Measurements from ENCODE around the gene ATP9B.

Gene ATP9B, protein sequence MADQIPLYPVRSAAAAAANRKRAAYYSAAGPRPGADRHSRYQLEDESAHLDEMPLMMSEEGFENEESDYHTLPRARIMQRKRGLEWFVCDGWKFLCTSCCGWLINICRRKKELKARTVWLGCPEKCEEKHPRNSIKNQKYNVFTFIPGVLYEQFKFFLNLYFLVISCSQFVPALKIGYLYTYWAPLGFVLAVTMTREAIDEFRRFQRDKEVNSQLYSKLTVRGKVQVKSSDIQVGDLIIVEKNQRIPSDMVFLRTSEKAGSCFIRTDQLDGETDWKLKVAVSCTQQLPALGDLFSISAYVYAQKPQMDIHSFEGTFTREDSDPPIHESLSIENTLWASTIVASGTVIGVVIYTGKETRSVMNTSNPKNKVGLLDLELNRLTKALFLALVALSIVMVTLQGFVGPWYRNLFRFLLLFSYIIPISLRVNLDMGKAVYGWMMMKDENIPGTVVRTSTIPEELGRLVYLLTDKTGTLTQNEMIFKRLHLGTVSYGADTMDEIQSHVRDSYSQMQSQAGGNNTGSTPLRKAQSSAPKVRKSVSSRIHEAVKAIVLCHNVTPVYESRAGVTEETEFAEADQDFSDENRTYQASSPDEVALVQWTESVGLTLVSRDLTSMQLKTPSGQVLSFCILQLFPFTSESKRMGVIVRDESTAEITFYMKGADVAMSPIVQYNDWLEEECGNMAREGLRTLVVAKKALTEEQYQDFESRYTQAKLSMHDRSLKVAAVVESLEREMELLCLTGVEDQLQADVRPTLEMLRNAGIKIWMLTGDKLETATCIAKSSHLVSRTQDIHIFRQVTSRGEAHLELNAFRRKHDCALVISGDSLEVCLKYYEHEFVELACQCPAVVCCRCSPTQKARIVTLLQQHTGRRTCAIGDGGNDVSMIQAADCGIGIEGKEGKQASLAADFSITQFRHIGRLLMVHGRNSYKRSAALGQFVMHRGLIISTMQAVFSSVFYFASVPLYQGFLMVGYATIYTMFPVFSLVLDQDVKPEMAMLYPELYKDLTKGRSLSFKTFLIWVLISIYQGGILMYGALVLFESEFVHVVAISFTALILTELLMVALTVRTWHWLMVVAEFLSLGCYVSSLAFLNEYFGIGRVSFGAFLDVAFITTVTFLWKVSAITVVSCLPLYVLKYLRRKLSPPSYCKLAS

DNA sequence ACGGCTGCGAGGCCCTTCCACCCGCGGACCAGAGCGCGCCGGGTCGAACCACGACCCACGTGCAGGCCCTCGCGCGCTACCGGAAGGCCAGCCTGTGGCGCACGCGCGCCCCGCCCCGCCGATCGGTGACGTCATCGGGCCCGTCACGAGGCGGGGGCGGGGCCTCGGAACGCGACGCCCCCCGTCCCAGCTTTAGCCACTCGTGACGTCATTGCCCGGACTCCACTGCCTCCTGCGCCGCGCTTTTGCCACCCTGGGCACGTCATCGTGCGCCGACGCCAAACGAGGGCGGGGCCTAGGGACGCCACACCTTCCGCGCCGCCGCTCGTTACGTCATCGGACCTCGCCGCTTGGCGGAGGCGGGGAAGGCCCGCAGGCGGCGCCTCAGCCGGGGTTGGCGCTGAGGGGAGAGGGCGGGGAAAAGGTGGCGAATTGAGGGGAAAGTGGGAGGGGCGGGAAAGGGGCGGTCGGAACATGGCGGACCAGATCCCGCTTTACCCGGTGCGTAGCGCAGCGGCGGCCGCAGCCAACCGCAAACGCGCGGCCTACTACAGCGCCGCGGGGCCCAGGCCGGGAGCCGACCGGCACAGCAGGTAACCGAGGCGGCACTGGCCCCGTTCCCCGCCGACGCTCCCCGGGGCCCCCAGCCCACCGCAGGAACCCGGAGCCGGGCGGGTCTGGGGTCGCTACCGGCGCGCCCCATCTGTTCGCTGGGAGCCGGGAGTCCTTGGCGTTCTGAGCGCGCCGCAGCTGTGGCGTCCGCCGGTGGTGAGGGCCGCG lies at the start of gene ATP9B:
Gene ATP9B (plus strand): TSS at position 458 of the 780 bp plus-strand sequence. CDS start 17 bp downstream, at position 475.
- DNase-seq (ENCODE audit: low read depth in 2 of 2), result peak; percentile 95 to 96

DNA sequence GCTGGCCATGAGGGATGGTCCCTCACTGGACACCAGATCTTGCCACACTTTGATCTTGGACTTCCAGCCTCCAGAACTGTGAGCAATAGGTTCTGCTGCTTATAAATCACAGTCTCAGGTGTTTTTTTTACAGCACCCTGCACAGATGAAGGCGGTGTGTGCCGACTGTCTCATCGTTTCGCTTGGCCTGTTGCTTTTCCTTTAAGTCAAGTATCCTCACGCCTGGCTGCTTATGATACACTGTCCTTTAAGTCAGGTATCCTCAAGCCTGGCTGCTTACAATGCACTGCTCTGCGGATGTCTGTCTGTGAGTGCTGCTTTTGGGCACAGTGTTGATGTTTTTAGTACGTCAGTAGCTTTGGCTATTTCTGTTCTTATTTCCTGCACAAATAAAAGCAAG lies 49.3 kb upstream of the ATP9B start:
- DNase-seq (ENCODE audit: low read depth in 2 of 2), result no peak

DNA sequence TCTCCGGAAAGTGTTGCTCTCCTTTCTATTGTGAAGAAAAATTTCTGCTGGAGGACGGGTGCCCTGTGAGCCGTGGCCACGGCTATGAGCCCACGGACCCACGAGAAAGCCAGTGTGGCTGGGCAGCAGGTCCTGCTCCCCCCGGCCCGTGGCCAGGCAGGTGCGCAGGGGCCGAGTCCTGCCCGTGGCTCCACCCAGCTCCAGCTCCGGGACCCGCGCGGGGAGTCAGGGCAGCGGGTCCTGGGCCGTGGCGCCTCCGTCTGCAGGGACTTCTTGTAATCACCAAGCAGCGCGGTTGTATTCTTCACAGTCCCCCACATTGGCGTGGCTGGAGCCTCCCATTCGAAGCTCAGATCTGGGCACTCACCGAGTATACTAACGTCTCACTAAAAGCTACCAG lies 46.6 kb upstream of the ATP9B start:
- no peak for DNase-seq (ENCODE audit: low read depth in 2 of 2)

DNA sequence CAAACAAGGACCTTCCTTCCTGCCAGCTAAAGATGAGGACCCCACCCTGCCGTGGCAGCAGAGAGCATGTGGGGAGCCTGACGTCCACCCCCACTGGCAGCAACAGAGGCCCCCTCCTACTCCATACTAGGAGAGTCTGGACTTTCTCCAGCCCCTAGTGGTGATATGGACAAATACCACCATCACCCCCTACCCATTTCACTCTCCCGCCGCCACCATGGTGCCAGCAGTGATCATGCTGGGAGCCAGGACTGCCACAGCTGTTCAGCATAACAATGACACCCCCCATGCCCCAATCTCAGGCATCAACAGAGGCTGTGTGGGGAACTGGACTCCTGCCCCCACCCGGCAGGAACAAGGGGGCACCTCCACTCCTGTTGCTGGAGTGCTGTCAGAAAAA lies 42.7 kb upstream of the ATP9B start:
- no peak for DNase-seq (ENCODE audit: low read depth in 2 of 2)

DNA sequence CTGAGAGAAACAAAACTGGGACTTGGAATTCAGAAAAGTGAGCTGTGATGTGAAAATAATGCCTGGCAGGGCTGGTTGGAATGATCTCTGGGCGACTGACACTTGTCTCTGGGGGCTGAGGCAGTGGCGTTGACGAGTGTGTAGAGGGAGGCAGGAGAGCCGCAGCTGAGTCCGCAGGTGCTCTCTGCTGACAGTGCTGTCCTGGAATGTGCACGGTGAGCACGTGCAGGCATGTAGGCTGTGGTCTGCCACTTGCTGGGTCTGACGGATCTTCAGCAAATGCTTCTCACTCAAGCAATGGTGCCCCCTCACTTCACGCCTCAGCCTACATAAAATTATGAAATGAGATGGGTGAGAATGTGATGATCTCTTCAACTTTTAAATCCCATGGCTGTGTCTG lies 38.5 kb upstream of the ATP9B start:
- no peak for DNase-seq (ENCODE audit: low read depth in 2 of 2)

DNA sequence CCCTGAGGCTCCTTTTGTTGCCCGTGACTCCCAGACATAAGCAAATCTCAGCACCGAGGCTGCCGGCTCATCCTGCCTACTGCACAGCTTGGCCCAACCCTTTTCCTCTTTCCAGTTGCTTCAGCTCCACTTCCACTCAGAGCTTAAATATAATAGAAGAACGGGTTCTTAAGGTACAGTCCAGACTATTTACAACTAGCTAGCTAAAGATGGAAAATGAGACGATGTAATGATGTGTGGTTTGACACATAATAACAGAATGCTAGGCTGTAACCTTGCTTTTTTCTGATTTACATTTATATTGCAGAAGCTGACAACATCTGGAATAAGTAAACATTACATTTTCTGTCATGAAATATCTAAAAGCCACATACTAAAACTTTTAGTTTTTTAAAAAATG lies 26.9 kb upstream of the ATP9B start:
- DNase-seq (ENCODE audit: low read depth in 2 of 2), result no peak

DNA sequence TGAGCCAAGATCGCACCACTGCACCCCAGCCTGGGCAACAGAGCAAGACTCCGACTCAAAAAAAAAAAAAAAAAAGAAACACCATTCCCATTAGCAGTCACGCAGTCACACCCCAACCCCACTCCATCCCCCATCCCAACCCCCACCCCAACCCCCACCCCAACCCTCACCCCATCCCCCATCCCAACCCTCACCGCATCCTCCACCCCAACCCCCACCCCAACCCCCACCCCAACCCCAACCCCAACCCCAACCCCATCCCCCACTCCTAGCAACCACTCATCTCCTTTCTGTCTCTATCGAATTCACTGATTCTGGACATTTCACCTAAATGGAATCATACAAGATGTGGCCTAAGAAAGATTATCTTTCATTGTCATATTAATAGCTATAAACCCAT lies 25.9 kb upstream of the ATP9B start:
- no peak for DNase-seq (ENCODE audit: low read depth in 2 of 2)

DNA sequence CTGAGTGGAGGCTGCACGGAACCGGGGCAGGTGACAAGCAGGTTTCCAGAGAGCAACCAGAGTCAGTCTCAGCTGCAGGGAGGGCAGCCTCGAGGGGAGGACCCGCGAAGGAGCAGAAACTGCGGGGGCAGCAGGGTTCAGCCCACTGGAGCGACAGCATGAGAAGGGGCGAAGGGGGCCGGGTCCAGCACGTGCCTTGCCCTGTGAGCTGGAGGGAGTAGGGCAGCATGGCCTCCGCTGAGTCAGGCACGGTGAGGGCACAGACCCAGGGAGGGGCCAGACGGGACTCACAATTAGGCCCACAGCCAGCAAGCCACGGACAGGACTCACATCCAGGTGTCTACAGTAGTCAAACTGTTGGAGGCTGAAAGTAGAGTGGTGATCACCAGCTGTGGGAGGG lies 22.7 kb upstream of the ATP9B start:
- no peak for DNase-seq (ENCODE audit: low read depth in 2 of 2)

DNA sequence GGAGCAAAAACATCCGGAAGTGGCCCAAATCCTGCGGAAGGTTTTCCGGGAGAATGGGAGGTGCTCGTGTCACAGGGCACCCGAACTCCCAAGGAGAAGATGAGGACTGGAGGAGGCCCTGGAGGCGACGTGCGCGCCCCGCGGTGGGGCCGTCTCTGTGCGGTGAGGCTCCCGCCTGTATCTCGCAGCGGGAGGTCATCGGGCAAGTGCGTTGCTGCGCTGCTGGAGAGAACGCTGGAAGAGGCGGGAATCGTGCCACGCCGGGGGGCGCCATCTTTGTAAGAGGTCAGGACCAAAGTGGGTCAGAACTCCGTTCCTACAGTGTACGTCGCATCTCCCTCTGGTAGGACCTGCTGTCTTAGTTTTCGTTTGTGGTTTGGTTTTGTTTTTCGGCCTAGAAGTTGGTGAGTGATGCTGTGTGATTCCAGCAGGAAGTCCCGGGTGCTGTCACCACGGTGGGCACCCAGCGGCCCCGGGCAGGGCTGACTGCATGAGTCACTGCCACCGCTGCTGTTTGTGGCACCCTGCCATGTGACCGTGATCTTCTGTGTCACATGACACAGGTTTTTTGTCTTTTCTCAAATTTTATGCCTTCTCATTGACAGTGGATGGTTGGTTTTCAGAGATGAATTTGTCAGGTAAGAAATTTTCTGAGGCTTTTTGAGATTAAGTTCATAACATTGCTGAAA lies 21.5 kb upstream of the ATP9B start:
- DNase-seq (ENCODE audit: low read depth in 2 of 2), result no peak

DNA sequence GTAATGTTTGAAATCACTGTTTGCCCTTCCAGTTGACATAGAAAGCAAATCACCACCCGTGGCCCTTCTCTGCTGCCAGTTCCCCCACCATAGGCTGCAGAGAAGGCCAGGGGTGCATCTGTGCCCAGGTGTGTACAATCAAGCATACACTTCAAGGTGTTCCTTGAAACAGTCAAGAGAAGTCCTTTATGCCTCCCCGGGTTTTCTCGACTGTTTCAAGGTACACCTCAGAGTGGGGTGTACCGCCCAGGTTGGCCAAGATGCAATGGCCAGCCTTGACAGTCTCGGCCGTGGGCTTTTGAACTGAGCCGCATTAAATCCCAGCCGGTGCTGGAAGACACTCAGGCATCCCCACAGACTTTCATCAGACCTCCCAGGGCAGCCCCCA lies 21.0 kb upstream of the ATP9B start:
- DNase-seq (ENCODE audit: low read depth in 2 of 2), result no peak

DNA sequence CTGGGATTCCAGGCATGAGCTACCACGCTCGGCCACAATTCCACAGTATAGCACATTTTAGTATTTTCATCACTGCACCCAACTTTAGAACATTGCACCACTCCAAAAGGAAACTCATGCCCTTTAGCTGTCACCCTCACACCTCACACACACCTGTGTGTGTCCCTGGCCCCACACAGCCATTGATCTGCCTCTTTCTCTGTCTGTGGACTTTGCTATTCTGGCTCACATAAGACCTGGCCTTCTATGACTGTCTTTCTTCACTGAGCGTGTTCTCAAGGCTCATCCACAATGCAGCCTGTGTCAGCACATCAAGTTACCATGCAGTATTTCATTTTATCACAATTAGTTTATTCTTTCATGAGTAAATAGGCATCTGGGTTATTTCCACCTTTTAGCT lies 19.7 kb upstream of the ATP9B start:
- no peak for DNase-seq (ENCODE audit: low read depth in 2 of 2)

DNA sequence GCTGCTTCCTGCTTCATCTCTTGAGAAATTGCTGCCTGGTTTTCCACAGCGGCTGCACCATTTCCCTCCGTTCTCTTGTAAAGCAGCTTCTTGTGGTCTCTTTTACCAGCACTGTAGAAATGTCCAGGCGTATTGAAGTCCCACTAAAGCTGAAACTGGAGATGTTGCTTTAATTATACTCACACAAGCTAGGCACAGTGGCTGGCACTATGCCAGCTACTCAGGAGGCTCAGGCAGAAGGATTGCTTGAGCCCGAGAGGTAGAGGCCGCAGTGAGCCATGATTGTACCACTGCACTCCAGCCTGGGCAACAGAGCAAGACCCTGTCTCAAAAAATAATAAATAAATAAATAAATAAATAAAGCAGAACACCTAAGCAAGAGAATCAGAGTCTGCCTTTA lies 19.2 kb upstream of the ATP9B start:
- no peak for DNase-seq (ENCODE audit: low read depth in 2 of 2)

DNA sequence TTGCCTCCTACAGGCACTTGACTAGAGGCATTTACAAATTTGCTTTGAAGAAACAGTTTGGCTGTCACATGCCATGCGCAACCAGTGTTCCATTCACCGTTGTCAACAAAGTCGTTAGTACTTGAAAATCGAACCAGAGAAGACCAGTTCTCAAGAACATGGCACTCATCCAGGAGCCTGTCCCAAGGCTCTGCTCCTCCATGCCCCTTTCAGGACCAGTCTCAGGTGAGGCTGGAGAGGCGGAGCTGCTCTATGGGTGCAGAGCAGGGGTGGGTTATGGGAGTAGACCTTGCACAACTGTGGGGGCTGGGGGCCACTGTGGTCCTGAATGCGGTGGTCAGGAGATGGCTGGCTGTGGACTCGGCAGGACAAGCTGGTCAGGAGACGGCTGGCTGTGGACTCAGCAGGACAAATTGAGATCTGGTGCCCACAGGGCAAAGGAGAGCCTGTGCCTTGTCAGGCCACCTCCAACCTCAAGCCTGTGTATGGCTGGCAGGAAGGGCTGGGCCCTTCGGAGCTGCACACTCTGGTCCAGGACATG lies 12.3 kb upstream of the ATP9B start:
- no peak for DNase-seq (ENCODE audit: low read depth in 2 of 2)

DNA sequence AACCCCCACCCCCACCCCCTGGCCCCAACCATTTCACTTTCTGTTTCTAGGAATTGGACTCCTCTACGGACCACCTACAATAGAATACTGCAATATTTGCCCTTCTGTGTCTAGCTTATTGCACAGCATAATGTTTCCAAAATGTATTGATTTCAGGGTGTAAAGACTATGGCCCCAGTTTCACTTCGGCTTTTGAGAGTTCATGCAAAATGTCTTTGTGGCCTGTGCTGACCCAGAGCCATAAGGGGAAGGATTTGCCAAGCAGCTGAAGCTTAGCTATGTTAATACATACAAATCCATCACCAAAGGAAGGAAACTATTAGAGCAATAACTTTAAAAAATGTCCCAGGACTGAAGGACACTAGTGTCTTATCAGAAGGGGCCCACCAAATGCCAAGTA lies 11.2 kb upstream of the ATP9B start:
- DNase-seq (ENCODE audit: low read depth in 2 of 2), result no peak

DNA sequence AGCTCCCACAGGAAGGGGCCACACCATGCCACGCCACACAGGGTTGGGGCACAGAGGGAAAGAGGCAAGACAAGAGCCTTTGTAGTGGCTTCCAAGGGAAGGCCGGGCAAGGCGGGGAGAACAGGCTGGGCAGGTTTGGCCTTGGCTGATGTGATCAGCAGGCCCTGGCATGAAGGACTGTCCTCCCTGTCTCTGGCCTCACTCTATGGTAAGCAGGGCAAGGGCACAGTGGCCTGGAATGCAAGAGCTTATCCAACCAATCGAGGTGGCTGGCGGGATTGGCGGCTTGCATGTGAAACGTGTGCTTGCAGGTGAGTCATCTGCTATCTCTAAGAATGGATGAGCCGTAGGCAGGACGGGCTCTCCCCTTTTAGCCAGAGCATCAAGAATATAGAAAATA lies 6.4 kb upstream of the ATP9B start:
- no peak for DNase-seq (ENCODE audit: low read depth in 2 of 2)

DNA sequence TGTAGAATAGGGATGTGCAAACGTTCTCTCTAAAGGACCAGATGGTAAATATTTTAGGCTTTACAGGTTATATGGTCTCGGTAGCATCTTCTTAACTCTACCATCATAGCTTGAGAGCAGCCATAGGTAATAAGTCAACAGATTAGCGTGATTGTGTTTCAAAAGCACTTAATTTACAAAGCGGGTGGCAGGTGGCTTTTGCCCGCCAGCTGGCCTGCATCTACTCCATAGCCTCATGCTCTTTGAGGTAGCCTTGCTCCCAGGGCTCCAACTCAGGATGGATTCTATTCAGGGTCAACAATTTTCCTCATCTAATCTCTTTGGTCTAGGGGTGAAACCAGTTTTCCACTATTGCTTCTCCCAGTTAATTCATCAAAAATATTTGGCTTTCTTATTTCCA lies 5.0 kb upstream of the ATP9B start:
- no peak for DNase-seq (ENCODE audit: low read depth in 2 of 2)

DNA sequence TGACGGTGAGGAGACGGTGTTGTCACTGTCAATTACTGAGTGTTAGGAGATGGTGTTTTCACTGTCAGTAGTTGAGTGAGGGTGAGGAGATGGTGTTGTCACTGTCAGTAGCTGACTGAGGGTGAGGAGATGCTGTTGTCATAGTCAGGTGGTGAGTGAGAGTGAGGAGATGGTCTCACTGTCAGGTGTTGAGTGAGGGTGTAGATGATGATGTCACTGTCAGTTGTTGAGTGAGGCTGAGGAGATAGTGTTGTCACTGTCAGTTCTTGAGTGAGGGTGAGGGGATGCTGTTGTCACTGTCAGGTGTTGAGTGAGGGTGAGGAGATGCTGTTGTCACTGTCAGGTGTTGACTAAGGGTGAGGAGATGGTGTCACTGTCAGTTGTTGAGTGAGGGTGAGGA lies 3.4 kb upstream of the ATP9B start:
- no peak for DNase-seq (ENCODE audit: low read depth in 2 of 2)

DNA sequence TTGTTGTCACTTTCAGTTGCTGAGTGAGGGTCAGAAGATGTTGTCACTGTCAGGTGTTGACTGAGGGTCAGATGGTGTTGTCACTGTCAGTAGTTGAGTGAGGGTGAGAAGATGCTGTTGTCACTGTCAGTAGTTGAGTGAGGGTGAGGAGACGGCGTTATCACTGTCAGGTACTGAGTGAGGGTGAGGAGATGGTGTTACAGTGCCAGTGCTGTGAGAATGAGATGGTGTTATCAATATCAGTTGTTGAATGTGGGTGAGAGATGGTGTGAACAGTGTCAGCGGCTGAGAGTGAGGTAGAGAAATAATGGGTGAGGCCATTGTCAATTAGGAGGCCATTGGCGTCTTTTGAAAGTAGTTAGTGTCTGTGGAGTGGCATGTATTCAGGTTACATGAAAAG lies 1.6 kb upstream of the ATP9B start:
- DNase-seq (ENCODE audit: low read depth in 2 of 2), result no peak

DNA sequence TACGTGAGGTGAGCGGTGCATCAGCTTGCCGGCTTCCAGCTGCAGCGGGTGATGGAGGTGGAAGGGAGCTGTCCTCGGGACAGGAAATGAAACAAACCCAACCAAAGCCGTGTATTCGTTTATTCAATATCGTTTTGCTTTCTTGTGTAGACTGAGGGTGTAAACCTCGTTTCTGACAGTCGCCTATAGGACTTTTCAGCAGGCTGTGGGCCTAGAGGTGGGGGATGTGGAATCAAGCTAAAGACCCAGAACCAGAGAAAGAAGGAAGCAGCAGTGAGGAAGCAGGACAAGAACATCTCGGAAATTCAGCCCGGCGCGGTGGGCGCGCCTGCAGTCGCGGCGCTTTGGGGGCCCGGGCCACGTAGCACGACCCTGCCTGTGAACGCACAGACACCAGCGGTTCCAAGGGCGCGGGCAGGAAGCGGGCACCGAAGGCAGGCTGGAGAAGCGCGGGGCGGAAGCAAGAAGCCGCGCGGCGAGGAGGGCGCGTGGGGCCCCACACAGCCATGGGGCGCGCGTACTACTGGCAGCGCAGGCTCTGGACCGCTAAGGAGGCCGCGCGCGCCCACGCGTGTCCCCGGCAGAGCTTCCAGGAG lies 755 bp upstream of the ATP9B start:
- DNase-seq (ENCODE audit: low read depth in 2 of 2), result no peak

DNA sequence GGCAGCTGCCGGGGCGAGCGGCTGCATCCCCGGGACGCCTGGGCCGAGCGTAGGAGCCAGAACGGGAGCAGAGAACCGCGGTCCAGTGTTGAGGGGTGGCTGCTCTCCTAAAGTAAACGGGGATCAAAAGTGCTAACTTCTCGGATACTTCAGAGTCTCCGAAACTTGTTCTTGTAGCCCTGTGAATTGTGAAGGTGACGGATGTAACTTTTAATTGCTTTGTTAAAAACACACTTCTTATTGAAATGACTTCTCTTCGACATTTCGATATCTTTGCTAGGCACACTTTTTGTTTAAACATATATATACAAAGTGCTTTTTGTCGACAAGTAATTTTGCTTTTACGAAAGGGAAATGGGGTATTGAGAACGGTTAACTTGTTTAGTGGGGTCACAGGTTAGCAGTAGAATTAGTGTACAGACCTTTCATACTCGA lies 540 bp downstream of the ATP9B start:
- no peak for DNase-seq (ENCODE audit: low read depth in 2 of 2)
